ENCODE data around the gene PRR7.

Gene PRR7

GRCh38 chr5:177458912-177459350 is 12.3 kb downstream of the PRR7 start:
- ChIA-PET CTCF (interaction anchor here (1.0 to 2.9 kb wide), 2 partner anchors 15 to 38 kb away, joined by 4 to 23 read pairs; partner anchors contain the start of gene PDLIM7), POLR2A (interaction anchor here (0.7 to 5.4 kb wide), 3 partner anchors 10 to 36 kb away, joined by 3 to 89 read pairs (median 3); partner anchors contain the start of gene PDLIM7)
- TF ChIP-seq ZSCAN23 (tag by site-specific recombination; IDR thresholded peaks at IDR 0.05) (no peak), ZSCAN30 (tag by site-specific recombination; IDR thresholded peaks at IDR 0.05) (no peak), ZBTB6 (tag by site-specific recombination; IDR thresholded peaks at IDR 0.05) (peak; percentile 65), ZNF677 (tag by site-specific recombination; IDR thresholded peaks at IDR 0.05) (no peak), ZNF366 (tag by site-specific recombination; conservative IDR thresholded peaks at IDR 0.05) (peak; percentile 40; the same call in 1 of the 2 replicates), RBAK (tag by site-specific recombination; IDR thresholded peaks at IDR 0.05) (no peak), ZNF747 (tag by site-specific recombination; IDR thresholded peaks at IDR 0.05) (no peak), ZNF571 (tag by site-specific recombination; IDR thresholded peaks at IDR 0.05) (no peak), ZNF621 (tag by site-specific recombination; IDR thresholded peaks at IDR 0.05) (no peak), ZFHX2 (tag by site-specific recombination; conservative IDR thresholded peaks at IDR 0.05) (peak; percentile 89), ZSCAN16 (tag by site-specific recombination; IDR thresholded peaks at IDR 0.05) (no peak), ZNF555 (tag by site-specific recombination; conservative IDR thresholded peaks at IDR 0.05) (no peak), SP2 (tag by site-specific recombination; IDR thresholded peaks at IDR 0.05) (peak; percentile 33), ZNF501 (tag by site-specific recombination; IDR thresholded peaks at IDR 0.05) (no peak), ZNF558 (tag by site-specific recombination; IDR thresholded peaks at IDR 0.05) (no peak), ZNF629 (tag by site-specific recombination; IDR thresholded peaks at IDR 0.05) (no peak), ZNF37A (tag by site-specific recombination; IDR thresholded peaks at IDR 0.05) (no peak), ZNF510 (tag by site-specific recombination; IDR thresholded peaks at IDR 0.05; ENCODE audit: insufficient replicate concordance) (no peak), KLF1 (tag by site-specific recombination; IDR thresholded peaks at IDR 0.05) (peak; percentile 71), ZNF426 (tag by site-specific recombination; IDR thresholded peaks at IDR 0.05) (no peak), YY1 (tag by site-specific recombination; IDR thresholded peaks at IDR 0.05) (no peak), ZNF266 (tag by site-specific recombination; IDR thresholded peaks at IDR 0.05; ENCODE audit: low read depth) (no peak), ZNF585B (tag by site-specific recombination; IDR thresholded peaks at IDR 0.05) (no peak), OSR2 (tag by site-specific recombination; IDR thresholded peaks at IDR 0.05) (no peak), HOXD13 (CRISPR knock-in tag; IDR thresholded peaks at IDR 0.05; ENCODE audit: borderline replicate concordance) (no peak), EGR2 (tag by site-specific recombination; IDR thresholded peaks at IDR 0.05; ENCODE audit: low read depth) (peak; percentile 88)
- TF ChIP-seq, protein P1, sequence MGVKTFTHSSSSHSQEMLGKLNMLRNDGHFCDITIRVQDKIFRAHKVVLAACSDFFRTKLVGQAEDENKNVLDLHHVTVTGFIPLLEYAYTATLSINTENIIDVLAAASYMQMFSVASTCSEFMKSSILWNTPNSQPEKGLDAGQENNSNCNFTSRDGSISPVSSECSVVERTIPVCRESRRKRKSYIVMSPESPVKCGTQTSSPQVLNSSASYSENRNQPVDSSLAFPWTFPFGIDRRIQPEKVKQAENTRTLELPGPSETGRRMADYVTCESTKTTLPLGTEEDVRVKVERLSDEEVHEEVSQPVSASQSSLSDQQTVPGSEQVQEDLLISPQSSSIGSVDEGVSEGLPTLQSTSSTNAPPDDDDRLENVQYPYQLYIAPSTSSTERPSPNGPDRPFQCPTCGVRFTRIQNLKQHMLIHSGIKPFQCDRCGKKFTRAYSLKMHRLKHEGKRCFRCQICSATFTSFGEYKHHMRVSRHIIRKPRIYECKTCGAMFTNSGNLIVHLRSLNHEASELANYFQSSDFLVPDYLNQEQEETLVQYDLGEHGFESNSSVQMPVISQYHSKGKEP (tag by site-specific recombination; IDR thresholded peaks at IDR 0.05) = no peak
- TF ChIP-seq, protein P2, sequence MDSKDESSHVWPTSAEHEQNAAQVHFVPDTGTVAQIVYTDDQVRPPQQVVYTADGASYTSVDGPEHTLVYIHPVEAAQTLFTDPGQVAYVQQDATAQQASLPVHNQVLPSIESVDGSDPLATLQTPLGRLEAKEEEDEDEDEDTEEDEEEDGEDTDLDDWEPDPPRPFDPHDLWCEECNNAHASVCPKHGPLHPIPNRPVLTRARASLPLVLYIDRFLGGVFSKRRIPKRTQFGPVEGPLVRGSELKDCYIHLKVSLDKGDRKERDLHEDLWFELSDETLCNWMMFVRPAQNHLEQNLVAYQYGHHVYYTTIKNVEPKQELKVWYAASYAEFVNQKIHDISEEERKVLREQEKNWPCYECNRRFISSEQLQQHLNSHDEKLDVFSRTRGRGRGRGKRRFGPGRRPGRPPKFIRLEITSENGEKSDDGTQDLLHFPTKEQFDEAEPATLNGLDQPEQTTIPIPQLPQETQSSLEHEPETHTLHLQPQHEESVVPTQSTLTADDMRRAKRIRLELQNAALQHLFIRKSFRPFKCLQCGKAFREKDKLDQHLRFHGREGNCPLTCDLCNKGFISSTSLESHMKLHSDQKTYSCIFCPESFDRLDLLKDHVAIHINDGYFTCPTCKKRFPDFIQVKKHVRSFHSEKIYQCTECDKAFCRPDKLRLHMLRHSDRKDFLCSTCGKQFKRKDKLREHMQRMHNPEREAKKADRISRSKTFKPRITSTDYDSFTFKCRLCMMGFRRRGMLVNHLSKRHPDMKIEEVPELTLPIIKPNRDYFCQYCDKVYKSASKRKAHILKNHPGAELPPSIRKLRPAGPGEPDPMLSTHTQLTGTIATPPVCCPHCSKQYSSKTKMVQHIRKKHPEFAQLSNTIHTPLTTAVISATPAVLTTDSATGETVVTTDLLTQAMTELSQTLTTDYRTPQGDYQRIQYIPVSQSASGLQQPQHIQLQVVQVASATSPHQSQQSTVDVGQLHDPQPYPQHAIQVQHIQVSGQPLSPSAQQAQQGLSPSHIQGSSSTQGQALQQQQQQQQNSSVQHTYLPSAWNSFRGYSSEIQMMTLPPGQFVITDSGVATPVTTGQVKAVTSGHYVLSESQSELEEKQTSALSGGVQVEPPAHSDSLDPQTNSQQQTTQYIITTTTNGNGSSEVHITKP (tag by site-specific recombination; IDR thresholded peaks at IDR 0.05) = peak; percentile 77
- Histone ChIP-seq H3K4me3 (ENCODE audit: low read depth, low read length) (no peak overlapping the region), H3K9me3 (ENCODE audit: control insufficient read depth, insufficient read depth, low read depth, low read length) (no peaks in the 10 kb centered on the region), H3K27ac (ENCODE audit: extremely low read depth, low read depth, low read length) (no peak overlapping the region), H3K4me1 (ENCODE audit: control insufficient read depth, insufficient read depth, low read length) (peaks cover 6% of the 10 kb centered on the region), H3K36me3 (ENCODE audit: control insufficient read depth in 2 of 2, insufficient read depth in 1 of 2, low read length in 2 of 2) (peaks cover 4 to 60% of the 10 kb centered on the region in 2 experiments; a peak in 2 of 3 replicates)
